Measurements from ENCODE around the gene LTBP2.

The LTBP2 gene

GRCh38 chr14:74634481-74634880, 22.4 kb upstream of the LTBP2 start:
- H3K4me3 ChIP-seq (ENCODE audit: control insufficient read depth, low read depth, low read length), result no peak overlapping the region
- DNase-seq (ENCODE audit: low read depth), result no peak
- TF ChIP-seq CTCF (IDR thresholded peaks at IDR 0.05; ENCODE audit: control insufficient read depth, insufficient read depth, low read depth, low read length, missing control alignments), result no peak

DNA sequence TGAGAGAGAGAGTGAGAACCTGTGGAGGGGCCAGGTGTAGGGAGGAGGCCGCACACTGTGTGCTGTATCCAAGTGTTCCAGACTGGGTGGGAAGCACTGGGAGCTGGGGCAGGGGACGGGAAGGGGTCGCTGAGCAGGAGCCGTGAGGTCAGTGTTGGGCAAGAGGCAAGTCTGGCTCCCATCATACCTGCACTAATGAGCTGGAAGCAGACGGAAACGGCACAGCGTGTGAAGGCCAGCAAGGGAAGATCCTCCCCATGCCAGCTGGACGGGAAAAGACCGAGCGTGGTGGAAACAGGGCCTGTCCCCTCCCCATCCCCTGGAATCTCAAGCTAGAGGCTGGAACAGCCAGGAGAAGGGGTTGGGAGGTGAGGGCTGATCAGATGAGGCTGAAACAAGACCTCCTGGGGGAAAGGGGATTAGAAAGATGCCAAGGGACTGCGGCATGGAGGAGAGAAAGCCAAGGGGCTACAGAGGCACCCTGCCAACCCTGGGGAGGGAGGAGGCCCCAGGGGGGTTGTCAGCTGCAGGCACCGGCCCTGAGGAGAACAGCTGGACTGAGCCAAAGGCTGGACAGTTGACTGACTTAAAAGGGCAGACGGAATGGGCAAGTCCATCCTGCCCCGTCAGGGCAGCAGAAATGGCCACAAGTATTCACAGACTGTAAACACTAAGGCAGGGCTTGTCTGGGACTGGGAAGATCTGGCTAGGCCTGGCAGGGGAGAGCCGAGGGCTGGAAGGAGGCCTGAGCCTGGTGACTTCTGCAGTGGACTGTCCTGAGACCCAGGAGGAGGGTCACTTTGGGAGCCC, 19.0 kb upstream of the LTBP2 start:
- H3K4me3 ChIP-seq (ENCODE audit: control insufficient read depth, low read depth, low read length), result no peak overlapping the region
- DNase-seq (ENCODE audit: low read depth), result no peak
- no peak for TF ChIP-seq CTCF (IDR thresholded peaks at IDR 0.05; ENCODE audit: control insufficient read depth, insufficient read depth, low read depth, low read length, missing control alignments)

GRCh38 chr14:74628418-74628817, 16.4 kb upstream of the LTBP2 start:
- no peak for DNase-seq (ENCODE audit: low read depth)
- TF ChIP-seq CTCF (IDR thresholded peaks at IDR 0.05; ENCODE audit: control insufficient read depth, insufficient read depth, low read depth, low read length, missing control alignments), result no peak
- H3K4me3 ChIP-seq (ENCODE audit: control insufficient read depth, low read depth, low read length), result no peak overlapping the region

- no peak for TF ChIP-seq CTCF (IDR thresholded peaks at IDR 0.05; ENCODE audit: control insufficient read depth, insufficient read depth, low read depth, low read length, missing control alignments)
- DNase-seq (ENCODE audit: low read depth), result no peak
These were observed 15.0 kb upstream of the LTBP2 start for GRCh38 chr14:74627076-74627475.

GRCh38 chr14:74622257-74622656, 10.2 kb upstream of the LTBP2 start:
- DNase-seq (ENCODE audit: low read depth), result no peak
- H3K4me3 ChIP-seq (ENCODE audit: control insufficient read depth, low read depth, low read length), result no peak overlapping the region
- no peak for TF ChIP-seq CTCF (IDR thresholded peaks at IDR 0.05; ENCODE audit: control insufficient read depth, insufficient read depth, low read depth, low read length, missing control alignments)

More at GRCh38 chr14:74627076-74627475, 15.0 kb upstream of the LTBP2 start:
- H3K4me3 ChIP-seq (ENCODE audit: control insufficient read depth, low read depth, low read length), result no peak overlapping the region

GRCh38 chr14:74621556-74621955, 9.5 kb upstream of the LTBP2 start:
- no peak for TF ChIP-seq CTCF (IDR thresholded peaks at IDR 0.05; ENCODE audit: control insufficient read depth, insufficient read depth, low read depth, low read length, missing control alignments)
- no peak for DNase-seq (ENCODE audit: low read depth)
- H3K4me3 ChIP-seq (ENCODE audit: control insufficient read depth, low read depth, low read length), result no peak overlapping the region
